Measurements from ENCODE around the gene RBM47.

DNA sequence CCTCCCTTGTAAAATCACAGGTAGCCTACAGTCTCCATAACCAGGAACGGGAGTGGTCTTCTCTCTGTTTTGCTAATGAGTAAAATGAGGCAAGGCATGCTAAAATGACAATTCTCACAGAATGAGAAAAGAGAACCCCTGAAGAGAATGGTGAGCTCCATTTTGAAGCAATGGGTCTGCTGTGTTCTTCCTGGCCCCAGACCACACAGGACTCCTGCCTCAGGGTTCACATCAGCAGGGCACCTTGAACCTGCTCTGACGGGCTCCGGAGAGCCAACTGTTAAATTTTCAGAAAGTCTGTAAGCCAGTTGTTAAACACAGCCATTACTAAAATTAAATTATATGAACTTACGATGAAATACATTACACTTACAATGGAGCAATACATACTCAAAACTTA lies 32.1 kb upstream of the RBM47 start:
- no peak for TF ChIP-seq EZH2 (IDR thresholded peaks at IDR 0.05; ENCODE audit: low read depth)
- TF ChIP-seq, protein P1, sequence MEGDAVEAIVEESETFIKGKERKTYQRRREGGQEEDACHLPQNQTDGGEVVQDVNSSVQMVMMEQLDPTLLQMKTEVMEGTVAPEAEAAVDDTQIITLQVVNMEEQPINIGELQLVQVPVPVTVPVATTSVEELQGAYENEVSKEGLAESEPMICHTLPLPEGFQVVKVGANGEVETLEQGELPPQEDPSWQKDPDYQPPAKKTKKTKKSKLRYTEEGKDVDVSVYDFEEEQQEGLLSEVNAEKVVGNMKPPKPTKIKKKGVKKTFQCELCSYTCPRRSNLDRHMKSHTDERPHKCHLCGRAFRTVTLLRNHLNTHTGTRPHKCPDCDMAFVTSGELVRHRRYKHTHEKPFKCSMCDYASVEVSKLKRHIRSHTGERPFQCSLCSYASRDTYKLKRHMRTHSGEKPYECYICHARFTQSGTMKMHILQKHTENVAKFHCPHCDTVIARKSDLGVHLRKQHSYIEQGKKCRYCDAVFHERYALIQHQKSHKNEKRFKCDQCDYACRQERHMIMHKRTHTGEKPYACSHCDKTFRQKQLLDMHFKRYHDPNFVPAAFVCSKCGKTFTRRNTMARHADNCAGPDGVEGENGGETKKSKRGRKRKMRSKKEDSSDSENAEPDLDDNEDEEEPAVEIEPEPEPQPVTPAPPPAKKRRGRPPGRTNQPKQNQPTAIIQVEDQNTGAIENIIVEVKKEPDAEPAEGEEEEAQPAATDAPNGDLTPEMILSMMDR (conservative IDR thresholded peaks at IDR 0.05), result no peak
